Stimulated activated CD4-positive, alpha-beta T cell treated with anti-CD3 and anti-CD28 coated beads, Interleukin-4, amount 100 ng/mL, for 48 hours (primary cell): ENCODE measurements around the gene AGBL1.
"Not testable (repeated sequence)": the region's sequence is repeated elsewhere in the genome, so short reads cannot be mapped to it uniquely, and the experiment has no call there.

Experiments used
- DNase-seq, 2 donors: peaks; one replicate each; pipeline ENCODE4 v3.0.0-alpha.2; 2020; ENCODE audit warnings: low read depth in 2 of 2

Gene AGBL1

GRCh38 chr15:86082619-86083380 is 3.1 kb downstream of the AGBL1 start:
- no peak for DNase-seq

- no peak for DNase-seq
These were observed 8.1 kb downstream of the AGBL1 start for GRCh38 chr15:86087808-86088207.

- no peak for DNase-seq
These were observed 9.8 kb downstream of the AGBL1 start for GRCh38 chr15:86089422-86089821.

- no peak for DNase-seq
These were observed 22.1 kb downstream of the AGBL1 start for GRCh38 chr15:86101818-86102217.

- no peak for DNase-seq
These were observed 24.2 kb downstream of the AGBL1 start for GRCh38 chr15:86103825-86104224.

GRCh38 chr15:86106306-86106705 is 26.6 kb downstream of the AGBL1 start:
- no peak for DNase-seq

GRCh38 chr15:86115145-86115801 is 35.6 kb downstream of the AGBL1 start:
- no peak for DNase-seq

- DNase-seq, result no peak
These were observed 42.0 kb downstream of the AGBL1 start for GRCh38 chr15:86121568-86122225.

GRCh38 chr15:86122691-86123391 is 43.2 kb downstream of the AGBL1 start:
- DNase-seq, result not testable (repeated sequence)

GRCh38 chr15:86125775-86126174 is 46.1 kb downstream of the AGBL1 start:
- DNase-seq, result no peak

GRCh38 chr15:86127547-86127946 is 47.9 kb downstream of the AGBL1 start:
- no peak for DNase-seq

GRCh38 chr15:86135041-86135440 is 55.4 kb downstream of the AGBL1 start:
- DNase-seq, result no peak

GRCh38 chr15:86136861-86137260 is 57.2 kb downstream of the AGBL1 start:
- DNase-seq, result no peak

- no peak for DNase-seq
These were observed 59.1 kb downstream of the AGBL1 start for GRCh38 chr15:86138798-86139197.

GRCh38 chr15:86139828-86140227 is 60.2 kb downstream of the AGBL1 start:
- peak; percentile 12 to 33 for DNase-seq

GRCh38 chr15:86154705-86155104 is 75.0 kb downstream of the AGBL1 start:
- no peak for DNase-seq

- DNase-seq, result no peak
These were observed 75.9 kb downstream of the AGBL1 start for GRCh38 chr15:86155551-86155950.

GRCh38 chr15:86157606-86158293 is 78.1 kb downstream of the AGBL1 start:
- DNase-seq, result no peak

- no peak for DNase-seq
These were observed 79.8 kb downstream of the AGBL1 start for GRCh38 chr15:86159468-86159867.

GRCh38 chr15:86161250-86161649 is 81.6 kb downstream of the AGBL1 start:
- no peak for DNase-seq

GRCh38 chr15:86162172-86162591 is 82.5 kb downstream of the AGBL1 start:
- no peak for DNase-seq

GRCh38 chr15:86162641-86163040 is 83.0 kb downstream of the AGBL1 start:
- DNase-seq, result no peak
